Keratinocyte (primary cell): ENCODE measurements around the gene WDR1. TPM values are rescaled to one million over a fixed set of nuclear protein-coding genes. Genes with fewer than 3 reads are reported as not detected.

ENCODE experiments used
- DNase-seq: peaks from one replicate; pipeline ENCODE4 v3.0.0-alpha.2; 2011; ENCODE audit warnings: low read depth, missing footprints, low spot score
- FAIRE-seq: peaks from 2 replicates; lab custom pipeline; 2011; peaks lifted over from hg19 to GRCh38; lab: Jason Lieb, UNC
- H2AFZ ChIP-seq: 2 replicates; pipeline ENCODE4 v1.6.0; 2012; ENCODE audit warnings: low read length, control low read depth, inconsistent platforms; ENCODE audit not compliant: control insufficient read depth
- H3K27ac ChIP-seq: 2 replicates; pipeline ENCODE4 v1.5.1; 2011; ENCODE audit warnings: low read length; ENCODE audit not compliant: control insufficient read depth, insufficient read depth
- H3K27me3 ChIP-seq: 3 replicates; pipeline ENCODE4 v1.6.0; 2011; ENCODE audit warnings: low read length; ENCODE audit not compliant: control insufficient read depth, insufficient read depth; ENCODE audit errors: extremely low read depth
- H3K36me3 ChIP-seq, 2 experiments: 2 replicates in 1 of 2; 3 replicates in 1 of 2; pipeline ENCODE4 v1.5.1; 2011; ENCODE audit warnings: low read length in 2 of 2, mild to moderate bottlenecking in 1 of 2; ENCODE audit not compliant: control insufficient read depth in 2 of 2, insufficient read depth in 2 of 2; ENCODE audit errors: extremely low read depth in 1 of 2
- H3K4me1 ChIP-seq: 3 replicates; pipeline ENCODE4 v1.5.1; 2011; ENCODE audit warnings: low read length; ENCODE audit not compliant: control insufficient read depth, insufficient read depth; ENCODE audit errors: extremely low read depth
- H3K4me2 ChIP-seq: 3 replicates; pipeline ENCODE4 v1.6.0; 2011; ENCODE audit warnings: low read depth, low read length; ENCODE audit not compliant: control insufficient read depth, insufficient read depth; ENCODE audit errors: extremely low read depth
- H3K4me3 ChIP-seq, 3 experiments: fragments of 200-600 bp in 1 of 3; sonication (generic) in 1 of 3; 2 replicates in 2 of 3; 3 replicates in 1 of 3; pipeline ENCODE4 v1.5.1; 2011 to 2016; ENCODE audit warnings: low read length in 3 of 3, mild to moderate bottlenecking in 3 of 3, control low read depth in 2 of 3, inconsistent platforms in 1 of 3, low read depth in 1 of 3, mixed read lengths in 1 of 3, mixed run types in 1 of 3, moderate library complexity in 1 of 3; ENCODE audit not compliant: control insufficient read depth in 2 of 3, insufficient read depth in 2 of 3; ENCODE audit errors: extremely low read depth in 1 of 3
- H3K79me2 ChIP-seq: 2 replicates; pipeline ENCODE4 v1.6.0; 2012; ENCODE audit warnings: low read length; ENCODE audit not compliant: control insufficient read depth, insufficient read depth
- H3K9ac ChIP-seq: 3 replicates; pipeline ENCODE4 v1.6.0; 2011; ENCODE audit warnings: low read length; ENCODE audit not compliant: control insufficient read depth, insufficient read depth; ENCODE audit errors: extremely low read depth
- H3K9me1 ChIP-seq: 3 replicates; pipeline ENCODE4 v1.6.0; 2011; ENCODE audit warnings: low read length; ENCODE audit not compliant: control insufficient read depth, insufficient read depth; ENCODE audit errors: extremely low read depth
- H3K9me3 ChIP-seq: 2 replicates; pipeline ENCODE4 v1.5.1; 2012; ENCODE audit warnings: low read depth, low read length; ENCODE audit not compliant: control insufficient read depth
- H4K20me1 ChIP-seq: 3 replicates; pipeline ENCODE4 v1.6.0; 2011; ENCODE audit warnings: low read length; ENCODE audit not compliant: control insufficient read depth, insufficient read depth; ENCODE audit errors: extremely low read depth
- CTCF ChIP-seq, 3 experiments: IDR thresholded peaks in 1 of 3; conservative IDR thresholded peaks in 1 of 3; optimal IDR thresholded peaks in 1 of 3; 2 replicates in 2 of 3; 3 replicates in 1 of 3; pipeline versions ENCODE3 to v1.5.1; 2011; ENCODE audit warnings: low read length in 3 of 3, mild to moderate bottlenecking in 3 of 3, moderate library complexity in 2 of 3, control low read depth in 1 of 3, inconsistent platforms in 1 of 3; ENCODE audit not compliant: insufficient read depth in 2 of 3; ENCODE audit errors: extremely low read depth in 1 of 3
- EZH2 ChIP-seq: IDR thresholded peaks from one replicate; pipeline ENCODE4 v1.6.1; 2012; ENCODE audit warnings: inconsistent platforms, mild to moderate bottlenecking, low read length, moderate library complexity
- dilution Hi-C: fragments of 300-500 bp; cut with MboI; formaldehyde crosslinking; loops from one replicate; pipeline ENCODE4 v1.7.0; 2020; ENCODE audit warnings: low sequenced_read_pairs; ENCODE audit not compliant: extremely low pct_ligation_motif_present
- polyA plus RNA-seq, 5 experiments: library from polyadenylated mRNA; depleted of rRNA in 3 of 5; stranded (reverse) in 3 of 5; stranded (forward) in 1 of 5; unstranded in 1 of 5; fragments of >200 nt; gene quantifications; 1 replicate in 1 of 5; 2 replicates in 3 of 5; 3 replicates in 1 of 5; pipeline versions ENCODE4 v1.2.1 to v1.2.3, GENCODE V29; 2011 to 2012; ENCODE audit warnings: missing spikeins in 2 of 5, low read depth in 1 of 5, low replicate concordance in 1 of 5
- small RNA-seq, 3 experiments: library from RNA; depleted of rRNA; stranded (forward); fragments of <200 nt; gene quantifications; one replicate each; pipeline ENCODE3, GENCODE V24; 2012; ENCODE audit warnings: low read depth in 3 of 3, low replicate concordance in 1 of 3; ENCODE audit not compliant: insufficient read length in 3 of 3

Gene WDR1
- polyA plus RNA-seq, 1 donor (not counting 4 experiments of a cell fraction or from before 2014, with no cell fraction given), result 423 TPM

GRCh38 chr4:10025230-10025806 lies 91.3 kb downstream of the WDR1 start:
- H3K4me1 ChIP-seq, result peaks cover 44% of the 10 kb centered on the region
- H3K9me1 ChIP-seq, result no peaks in the 10 kb centered on the region
- H3K4me2 ChIP-seq, result no peak overlapping the region
- H3K36me3 ChIP-seq, result peaks cover 0 to under 1% of the 10 kb centered on the region in 2 experiments
- H3K79me2 ChIP-seq, result peaks cover 10% of the 10 kb centered on the region
- H2AFZ ChIP-seq, result no peak overlapping the region
- dilution Hi-C loops, result no loop called here
- no peaks in the 10 kb centered on the region for H4K20me1 ChIP-seq
- no peaks in the 10 kb centered on the region for H3K9me3 ChIP-seq
- H3K4me3 ChIP-seq, result no peak overlapping the region
- H3K27ac ChIP-seq, result no peak overlapping the region
- FAIRE-seq (no peak), DNase-seq (no peak)
- no peaks in the 10 kb centered on the region for H3K27me3 ChIP-seq
- no peak overlapping the region for H3K9ac ChIP-seq
- TF ChIP-seq EZH2 (no peak), CTCF (optimal IDR thresholded peaks at IDR 0.05 in 1 of 3, IDR thresholded peaks at IDR 0.05 in 1 of 3, conservative IDR thresholded peaks at IDR 0.05 in 1 of 3; ENCODE audit: extremely low read depth in 1 of 3, insufficient read depth in 2 of 3, low read length in 3 of 3) (no peak)

Small RNA genes within 50 kb of the gene (small RNA-seq; reads per million reads assigned to genes)
- gene AC093664.1 (0 reads per million in 3 experiments), gene MIR3138 (0 to 0.25 (median 0) reads per million in 3 experiments), gene RNA5SP155 (0 reads per million in 3 experiments)

Other genes starting within 250 kb of the WDR1 start
- 37.3 to 44.3 TPM (median 43.5 TPM) in 3 replicates for gene SLC2A9, start 95.3 kb downstream of the WDR1 start, polyA plus RNA-seq